SK-N-SH (cell line): Measurements from ENCODE around the gene PHLPP1.

Experiments used
- CHD2 ChIP-seq: fragments of 150-350 bp; IDR thresholded peaks from 2 replicates; pipeline ENCODE4 v1.6.1; 2018; ENCODE audit warnings: low read length; ENCODE audit not compliant: partially characterized antibody
- EZH2phosphoT487 ChIP-seq: fragments of 200-600 bp; sonication (generic); IDR thresholded peaks from 2 replicates; pipeline ENCODE4 v1.6.1; 2017; ENCODE audit warnings: low read depth, mixed run types, mild to moderate bottlenecking, antibody characterized with exemption, moderate library complexity, borderline replicate concordance
- FOXM1 ChIP-seq: IDR thresholded peaks from 2 replicates; pipeline ENCODE4 v1.4.0; 2012; ENCODE audit warnings: low read depth, mild to moderate bottlenecking
- MXI1 ChIP-seq: IDR thresholded peaks from 2 replicates; pipeline ENCODE4 v1.6.1; 2012; ENCODE audit warnings: mild to moderate bottlenecking, low read depth, low read length, improper control_type of control experiment
- POLR2AphosphoS5 ChIP-seq: IDR thresholded peaks from 2 replicates; pipeline ENCODE4 v1.6.1; 2012; ENCODE audit warnings: low read depth, low read length
- RAD21 ChIP-seq: IDR thresholded peaks from 2 replicates; pipeline ENCODE4 v1.6.1; 2012; ENCODE audit warnings: mild to moderate bottlenecking, low read length
- RCOR1 ChIP-seq: fragments of 150-350 bp; IDR thresholded peaks from 2 replicates; pipeline ENCODE4 v1.6.1; 2017; ENCODE audit warnings: antibody characterized with exemption, low read length
- REST ChIP-seq: IDR thresholded peaks from 2 replicates; pipeline ENCODE4 v1.6.1; 2012; ENCODE audit warnings: mild to moderate bottlenecking, low read depth, low read length, moderate library complexity
- RXRA ChIP-seq: IDR thresholded peaks from 2 replicates; pipeline ENCODE4 v1.4.0; 2012; ENCODE audit warnings: low read depth, mild to moderate bottlenecking, borderline replicate concordance
- SIN3A ChIP-seq: IDR thresholded peaks from 2 replicates; pipeline ENCODE4 v1.6.1; 2012; ENCODE audit warnings: low read depth, mild to moderate bottlenecking, low read length, moderate library complexity, borderline replicate concordance
- TAF1 ChIP-seq: IDR thresholded peaks from 2 replicates; pipeline ENCODE4 v1.6.1; 2012; ENCODE audit warnings: low read depth, mild to moderate bottlenecking, low read length, moderate library complexity, borderline replicate concordance
- TF ChIP-seq, protein P1 (sequence below): fragments of 200-600 bp; sonication (generic); IDR thresholded peaks from 2 replicates; pipeline ENCODE4 v1.6.1; 2017; ENCODE audit warnings: antibody characterized with exemption, mild to moderate bottlenecking, moderate library complexity

- TF ChIP-seq, protein P1, sequence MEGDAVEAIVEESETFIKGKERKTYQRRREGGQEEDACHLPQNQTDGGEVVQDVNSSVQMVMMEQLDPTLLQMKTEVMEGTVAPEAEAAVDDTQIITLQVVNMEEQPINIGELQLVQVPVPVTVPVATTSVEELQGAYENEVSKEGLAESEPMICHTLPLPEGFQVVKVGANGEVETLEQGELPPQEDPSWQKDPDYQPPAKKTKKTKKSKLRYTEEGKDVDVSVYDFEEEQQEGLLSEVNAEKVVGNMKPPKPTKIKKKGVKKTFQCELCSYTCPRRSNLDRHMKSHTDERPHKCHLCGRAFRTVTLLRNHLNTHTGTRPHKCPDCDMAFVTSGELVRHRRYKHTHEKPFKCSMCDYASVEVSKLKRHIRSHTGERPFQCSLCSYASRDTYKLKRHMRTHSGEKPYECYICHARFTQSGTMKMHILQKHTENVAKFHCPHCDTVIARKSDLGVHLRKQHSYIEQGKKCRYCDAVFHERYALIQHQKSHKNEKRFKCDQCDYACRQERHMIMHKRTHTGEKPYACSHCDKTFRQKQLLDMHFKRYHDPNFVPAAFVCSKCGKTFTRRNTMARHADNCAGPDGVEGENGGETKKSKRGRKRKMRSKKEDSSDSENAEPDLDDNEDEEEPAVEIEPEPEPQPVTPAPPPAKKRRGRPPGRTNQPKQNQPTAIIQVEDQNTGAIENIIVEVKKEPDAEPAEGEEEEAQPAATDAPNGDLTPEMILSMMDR, result no peak
- TF ChIP-seq CHD2, result no peak
- TF ChIP-seq SIN3A, result no peak
- TF ChIP-seq EZH2phosphoT487, result no peak
- TF ChIP-seq REST, result no peak
- no peak for TF ChIP-seq TAF1
- TF ChIP-seq POLR2AphosphoS5, result no peak
- TF ChIP-seq RAD21, result no peak
- TF ChIP-seq MXI1, result no peak
- no peak for TF ChIP-seq FOXM1
- TF ChIP-seq RCOR1, result no peak
- no peak for TF ChIP-seq RXRA
Observed at GRCh38 chr18:62758591-62758990, 43.2 kb downstream of the PHLPP1 start.
